Upper lobe of right lung (tissue), 1 donor: ENCODE measurements around the gene PTPRF. TPM values are rescaled to one million over a fixed set of nuclear protein-coding genes. Genes with fewer than 3 reads are reported as not detected.
A peak's percentile ranks its signal among the peaks of the same experiment; 100 is the strongest.

ENCODE experiments used
- ATAC-seq: fragments of 200-7000 bp; cut with Tn5 transposase; one replicate; pipeline ENCODE4 v1.9.1; 2020; ENCODE audit warnings: mild to moderate bottlenecking, moderate library complexity
- DNase-seq: peaks from one replicate; pipeline ENCODE4 v3.0.0-alpha.2; 2020
- H3K27ac ChIP-seq: fragments of 200-600 bp; one replicate; pipeline ENCODE4 v1.8.0; 2022
- H3K27me3 ChIP-seq: fragments of 200-600 bp; one replicate; pipeline ENCODE4 v1.8.0; 2022; ENCODE audit warnings: mild to moderate bottlenecking
- H3K36me3 ChIP-seq: fragments of 200-600 bp; one replicate; pipeline ENCODE4 v1.8.0; 2022
- H3K4me1 ChIP-seq: fragments of 200-600 bp; one replicate; pipeline ENCODE4 v1.8.0; 2022
- H3K4me3 ChIP-seq: fragments of 200-600 bp; one replicate; pipeline ENCODE4 v1.8.0; 2022; ENCODE audit warnings: mild to moderate bottlenecking
- H3K9me3 ChIP-seq: fragments of 200-600 bp; one replicate; pipeline ENCODE4 v1.8.0; 2022
- intact Hi-C: fragments of 100-400 bp; cut with DNase I; formaldehyde crosslinking; loops from one replicate; pipeline ENCODE4 v1.11.0; 2022
- total RNA-seq: library from RNA; stranded (reverse); fragmentation: NEBNext Ultra II Directional; extraction: Animal tissue kit (Norgen Biotek cat#: 25700); gene quantifications from one replicate; pipeline ENCODE4 v1.2.1, GENCODE V29; 2021
- TF ChIP-seq, protein P1 (sequence below): fragments of 200-600 bp; IDR thresholded peaks from one replicate; pipeline ENCODE4 v1.8.0; 2022; ENCODE audit warnings: antibody characterized with exemption
- donor health status: DM: no; HTN: yes; CAD: no; lungs with severe emphysema.

The PTPRF gene
- total RNA-seq, 1 donor from 2014 or later, result 199 TPM

DNA sequence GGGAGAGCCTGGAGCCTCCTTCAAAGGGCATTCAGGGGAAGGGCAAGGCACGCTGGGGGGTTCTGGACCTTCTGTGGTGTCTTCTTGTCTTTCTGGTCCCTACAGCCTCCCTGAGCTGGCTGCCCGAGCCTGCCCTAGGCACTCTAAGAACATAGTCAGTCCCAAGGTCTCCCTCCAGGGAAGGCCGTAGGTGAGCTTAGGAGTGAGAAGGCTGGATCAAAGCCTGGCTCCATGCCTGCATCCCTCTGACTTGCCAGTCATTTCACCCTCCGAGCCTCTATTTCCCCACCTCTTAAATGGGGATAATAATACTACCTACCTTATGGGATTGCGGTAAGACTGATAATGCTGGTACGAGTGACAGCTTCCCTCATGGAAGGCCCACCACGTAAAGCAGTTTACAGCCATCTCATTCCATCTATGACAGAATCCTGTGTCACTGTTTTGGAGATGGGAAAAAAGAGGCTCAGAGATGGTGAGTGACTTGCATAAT lies 20.8 kb downstream of the PTPRF start:
- H3K9me3 ChIP-seq, result no peaks in the 10 kb centered on the region
- H3K27ac ChIP-seq, result peak overlapping the region; percentile 70
- ATAC-seq (no peak), DNase-seq (no peak)
- peaks cover 26% of the 10 kb centered on the region for H3K4me1 ChIP-seq
- intact Hi-C loops, result no loop called here
- no peaks in the 10 kb centered on the region for H3K36me3 ChIP-seq
- TF ChIP-seq, protein P1, sequence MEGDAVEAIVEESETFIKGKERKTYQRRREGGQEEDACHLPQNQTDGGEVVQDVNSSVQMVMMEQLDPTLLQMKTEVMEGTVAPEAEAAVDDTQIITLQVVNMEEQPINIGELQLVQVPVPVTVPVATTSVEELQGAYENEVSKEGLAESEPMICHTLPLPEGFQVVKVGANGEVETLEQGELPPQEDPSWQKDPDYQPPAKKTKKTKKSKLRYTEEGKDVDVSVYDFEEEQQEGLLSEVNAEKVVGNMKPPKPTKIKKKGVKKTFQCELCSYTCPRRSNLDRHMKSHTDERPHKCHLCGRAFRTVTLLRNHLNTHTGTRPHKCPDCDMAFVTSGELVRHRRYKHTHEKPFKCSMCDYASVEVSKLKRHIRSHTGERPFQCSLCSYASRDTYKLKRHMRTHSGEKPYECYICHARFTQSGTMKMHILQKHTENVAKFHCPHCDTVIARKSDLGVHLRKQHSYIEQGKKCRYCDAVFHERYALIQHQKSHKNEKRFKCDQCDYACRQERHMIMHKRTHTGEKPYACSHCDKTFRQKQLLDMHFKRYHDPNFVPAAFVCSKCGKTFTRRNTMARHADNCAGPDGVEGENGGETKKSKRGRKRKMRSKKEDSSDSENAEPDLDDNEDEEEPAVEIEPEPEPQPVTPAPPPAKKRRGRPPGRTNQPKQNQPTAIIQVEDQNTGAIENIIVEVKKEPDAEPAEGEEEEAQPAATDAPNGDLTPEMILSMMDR, result no peak
- H3K27me3 ChIP-seq, result no peaks in the 10 kb centered on the region
- no peak overlapping the region for H3K4me3 ChIP-seq

DNA sequence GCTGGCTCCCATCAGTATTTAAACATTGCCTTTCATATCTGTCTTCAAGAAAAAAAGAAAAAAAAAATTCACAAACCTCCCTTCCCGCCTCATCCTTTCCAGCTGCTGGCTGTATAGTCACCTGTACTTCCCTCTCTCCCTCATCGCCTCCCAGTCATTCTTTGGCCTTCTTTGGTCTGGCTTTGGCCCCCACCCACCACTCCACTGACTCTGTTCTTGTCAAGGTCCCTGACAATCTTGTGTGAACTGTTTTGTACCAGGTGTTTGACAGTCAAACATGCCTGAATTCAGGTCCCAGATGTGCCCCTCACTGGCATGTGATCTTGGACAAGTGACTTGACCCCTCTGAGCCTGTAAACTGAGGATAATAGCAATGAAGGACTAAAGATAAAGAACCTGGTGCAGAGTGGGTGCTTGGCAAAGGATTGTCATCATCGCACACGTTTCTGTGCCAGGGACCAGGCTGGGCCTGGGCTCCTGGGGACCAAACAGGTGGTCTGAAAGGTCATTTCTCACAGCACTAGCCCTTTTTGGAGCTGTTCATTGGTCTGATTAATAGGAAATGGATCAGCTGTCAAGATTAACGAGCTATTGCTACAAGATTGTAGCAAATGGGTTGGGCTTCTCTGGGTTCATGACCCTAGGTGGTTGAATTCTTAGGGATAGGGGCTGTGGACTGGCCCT lies 21.5 kb downstream of the PTPRF start:
- Histone ChIP-seq H3K36me3 (no peaks in the 10 kb centered on the region), H3K27me3 (no peaks in the 10 kb centered on the region), H3K4me3 (no peak overlapping the region), H3K9me3 (no peaks in the 10 kb centered on the region), H3K27ac (peak overlapping the region; percentile 51), H3K4me1 (peaks cover 30% of the 10 kb centered on the region)
- DNase-seq, result no peak
- intact Hi-C loops, result no loop called here
- TF ChIP-seq, protein P1, result no peak
- ATAC-seq, result no peak

DNA sequence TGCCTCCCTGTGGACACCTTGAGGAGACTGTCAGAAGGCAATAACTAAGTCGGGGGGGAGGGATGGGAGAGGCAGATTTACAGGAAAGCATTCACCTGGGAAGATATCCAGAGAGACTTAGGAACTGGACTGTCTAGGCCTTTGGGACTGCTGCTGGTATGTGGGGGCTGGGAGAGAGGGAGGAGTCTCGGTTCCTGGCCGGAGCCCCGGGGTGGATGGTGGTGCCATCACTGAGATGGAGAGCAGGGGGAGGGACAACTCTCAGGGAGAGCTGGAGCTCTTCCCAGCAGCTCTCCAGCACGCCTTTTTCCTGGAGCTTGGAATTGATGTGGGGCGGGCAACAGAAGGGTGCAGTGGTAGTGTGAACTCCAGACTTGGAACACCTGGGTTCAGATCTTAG lies 22.1 kb downstream of the PTPRF start:
- H3K9me3 ChIP-seq, result no peaks in the 10 kb centered on the region
- no peak overlapping the region for H3K27ac ChIP-seq
- H3K4me3 ChIP-seq, result no peak overlapping the region
- intact Hi-C loops, result no loop called here
- TF ChIP-seq, protein P1, result no peak
- DNase-seq, result peak; percentile 84
- H3K27me3 ChIP-seq, result no peaks in the 10 kb centered on the region
- ATAC-seq, result peak; percentile 74
- H3K36me3 ChIP-seq, result no peaks in the 10 kb centered on the region
- peaks cover 36% of the 10 kb centered on the region for H3K4me1 ChIP-seq

DNA sequence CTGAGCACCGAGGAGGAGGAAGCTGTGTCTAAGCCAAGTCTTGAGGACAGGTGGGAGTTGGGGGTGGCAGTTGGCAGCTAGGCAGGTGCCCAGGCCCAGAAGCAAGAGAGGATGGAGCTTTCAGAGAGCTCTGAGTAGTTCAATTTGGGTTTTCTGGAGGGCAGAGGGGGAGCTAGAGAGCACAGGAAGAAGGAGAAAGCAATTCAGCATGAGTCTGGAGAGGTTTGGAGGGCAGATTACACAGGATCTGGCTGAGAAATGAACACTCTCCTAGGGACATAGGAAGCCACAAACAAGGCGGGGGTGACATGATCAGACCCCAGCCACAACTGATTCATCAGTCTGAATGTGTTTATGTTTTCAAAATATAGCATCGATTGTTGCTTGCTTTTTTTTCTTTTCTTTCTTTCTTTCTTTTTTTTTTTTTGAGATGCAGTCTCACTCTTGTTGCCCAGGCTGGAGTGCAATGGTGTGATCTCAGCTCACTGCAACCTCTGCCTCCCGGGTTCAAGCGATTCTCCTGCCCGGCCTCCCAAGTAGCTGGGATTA lies 23.8 kb downstream of the PTPRF start:
- ATAC-seq, result no peak
- intact Hi-C loops, result no loop called here

DNA sequence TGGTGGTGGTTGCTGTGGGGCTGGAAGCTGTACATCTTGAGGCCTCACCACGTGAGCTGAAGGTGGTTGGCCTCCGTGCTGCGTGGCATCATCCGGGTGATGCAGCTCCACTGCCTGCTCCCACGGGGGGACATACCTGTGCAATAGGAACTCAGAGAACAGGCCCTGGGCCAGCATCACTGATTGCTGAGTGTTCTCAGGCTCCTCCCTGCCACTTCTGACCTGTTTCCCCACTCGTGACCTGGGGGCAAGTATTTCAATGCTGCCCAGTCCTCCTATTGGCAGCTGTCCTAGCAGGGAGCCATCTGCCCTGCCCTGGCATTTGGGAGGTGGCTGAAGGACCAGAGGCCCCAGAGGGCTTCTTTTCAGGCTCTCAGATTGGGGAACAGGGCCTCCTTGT lies 26.1 kb downstream of the PTPRF start:
- Histone ChIP-seq H3K4me1 (peaks cover 26% of the 10 kb centered on the region), H3K36me3 (no peaks in the 10 kb centered on the region), H3K4me3 (no peak overlapping the region), H3K27me3 (no peaks in the 10 kb centered on the region), H3K27ac (peak overlapping the region; percentile 47), H3K9me3 (no peaks in the 10 kb centered on the region)
- intact Hi-C loops, result no loop called here
- TF ChIP-seq, protein P1, result no peak
- no peak for ATAC-seq
- DNase-seq, result no peak

More for the DNA sequence above, 23.8 kb downstream of the PTPRF start:
- DNase-seq, result no peak
- H3K27me3 ChIP-seq, result no peaks in the 10 kb centered on the region
- H3K4me3 ChIP-seq, result no peak overlapping the region
- H3K36me3 ChIP-seq, result no peaks in the 10 kb centered on the region
- no peaks in the 10 kb centered on the region for H3K9me3 ChIP-seq
- H3K27ac ChIP-seq, result no peak overlapping the region
- TF ChIP-seq, protein P1, result peak; percentile 31
- peaks cover 42% of the 10 kb centered on the region for H3K4me1 ChIP-seq
